GM04503 (cell line): ENCODE data around the gene FBXO31.
"Not testable (repeated sequence)": the region's sequence is repeated elsewhere in the genome, so short reads cannot be mapped to it uniquely, and the experiment has no call there.

Experiments used
- DNase-seq: peaks from one replicate; pipeline ENCODE4 v3.0.0-alpha.2; 2012; ENCODE audit warnings: low read depth

Gene FBXO31

DNA sequence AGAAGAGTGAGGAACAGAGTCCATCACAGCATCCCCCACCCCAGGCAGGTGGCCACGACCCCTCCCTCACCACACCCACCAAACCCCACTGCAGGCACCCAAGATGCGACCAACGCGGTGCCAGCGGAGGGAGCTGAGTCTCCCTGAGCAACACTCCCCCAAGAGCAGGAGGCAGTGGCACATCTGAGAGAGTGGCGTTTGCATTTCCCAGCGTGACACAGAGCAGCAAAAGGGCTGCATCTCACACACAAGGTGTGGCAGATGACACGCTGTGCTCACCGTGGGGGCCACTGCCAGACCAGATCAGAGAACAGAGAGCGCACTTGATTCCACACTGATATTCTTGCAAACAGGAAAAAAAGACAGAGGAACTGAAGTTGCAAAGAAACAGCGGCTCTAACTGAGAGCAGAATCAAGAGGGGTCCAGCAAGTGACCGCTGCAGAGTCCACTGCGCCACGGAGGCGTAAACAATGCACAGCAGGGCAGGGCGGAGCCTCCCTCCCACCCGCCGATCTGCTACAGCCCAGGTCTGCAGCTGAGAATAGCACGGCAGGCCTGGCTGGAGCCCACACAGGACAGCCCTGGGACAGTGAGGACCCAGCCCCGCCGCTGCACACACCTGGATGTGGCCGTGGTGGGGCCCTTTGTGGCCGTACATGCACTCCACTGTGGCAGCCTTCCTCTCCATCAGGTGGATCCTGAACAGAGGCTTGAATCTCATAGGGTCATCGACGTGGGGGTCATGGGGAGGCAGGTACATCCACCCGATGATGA is 40.4 kb downstream of the FBXO31 start:
- DNase-seq = no peak

DNA sequence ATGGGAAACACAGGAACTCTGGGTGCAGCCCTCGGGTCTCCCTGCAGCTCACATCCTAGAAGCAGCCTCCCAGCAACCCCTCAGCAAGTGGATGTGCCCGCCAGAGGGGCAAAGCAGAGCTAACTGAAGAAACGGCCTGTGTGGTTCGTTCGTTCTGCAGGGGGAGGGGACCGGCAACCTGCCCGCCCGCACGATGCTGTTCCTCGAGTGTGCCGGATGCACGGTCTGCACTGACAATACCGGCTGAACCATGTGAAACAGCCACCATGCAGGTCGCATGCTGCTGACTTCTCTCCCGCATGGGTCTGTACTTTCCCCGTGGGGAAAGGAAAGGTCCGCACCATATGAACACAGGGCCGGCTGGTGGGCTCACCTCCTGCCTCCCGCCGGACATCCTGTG is 41.1 kb downstream of the FBXO31 start:
- no peak for DNase-seq

DNA sequence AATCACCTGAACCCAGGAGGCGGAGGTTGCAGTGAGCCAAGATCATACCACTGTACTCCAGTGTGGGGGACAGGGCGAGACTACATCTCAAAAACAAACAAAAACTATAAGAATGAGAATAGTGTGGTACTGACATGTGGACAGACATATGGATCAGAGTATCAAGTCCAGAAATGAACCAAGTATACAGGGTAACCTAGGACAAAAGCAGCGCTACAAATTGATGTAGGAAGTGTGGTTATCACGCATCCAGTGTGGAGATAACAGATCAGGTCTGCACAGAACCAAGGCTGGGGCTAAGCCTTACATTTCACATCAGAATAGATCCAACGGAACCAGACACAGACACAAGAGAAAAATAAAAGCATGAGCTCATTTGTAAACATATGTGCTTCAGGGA is 43.4 kb downstream of the FBXO31 start:
- DNase-seq = no peak

DNA sequence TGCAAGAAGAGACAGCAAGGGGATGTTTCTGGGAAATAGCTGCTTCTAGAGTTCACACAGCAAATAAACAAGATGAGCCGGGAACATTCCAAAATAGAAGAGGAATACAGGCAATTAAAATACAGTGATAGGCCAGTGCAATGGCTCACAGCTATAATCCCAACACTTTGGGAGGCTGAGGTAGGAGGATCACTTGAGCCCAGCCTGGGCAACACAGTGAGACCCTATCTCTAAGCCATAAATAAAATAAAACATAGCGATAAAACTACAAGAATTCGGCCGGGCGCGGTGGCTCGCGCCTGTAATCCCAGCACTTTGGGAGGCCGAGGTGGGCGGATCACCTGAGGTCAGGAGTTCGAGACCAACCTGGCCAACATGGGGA is 43.9 kb downstream of the FBXO31 start:
- not testable (repeated sequence) for DNase-seq

DNA sequence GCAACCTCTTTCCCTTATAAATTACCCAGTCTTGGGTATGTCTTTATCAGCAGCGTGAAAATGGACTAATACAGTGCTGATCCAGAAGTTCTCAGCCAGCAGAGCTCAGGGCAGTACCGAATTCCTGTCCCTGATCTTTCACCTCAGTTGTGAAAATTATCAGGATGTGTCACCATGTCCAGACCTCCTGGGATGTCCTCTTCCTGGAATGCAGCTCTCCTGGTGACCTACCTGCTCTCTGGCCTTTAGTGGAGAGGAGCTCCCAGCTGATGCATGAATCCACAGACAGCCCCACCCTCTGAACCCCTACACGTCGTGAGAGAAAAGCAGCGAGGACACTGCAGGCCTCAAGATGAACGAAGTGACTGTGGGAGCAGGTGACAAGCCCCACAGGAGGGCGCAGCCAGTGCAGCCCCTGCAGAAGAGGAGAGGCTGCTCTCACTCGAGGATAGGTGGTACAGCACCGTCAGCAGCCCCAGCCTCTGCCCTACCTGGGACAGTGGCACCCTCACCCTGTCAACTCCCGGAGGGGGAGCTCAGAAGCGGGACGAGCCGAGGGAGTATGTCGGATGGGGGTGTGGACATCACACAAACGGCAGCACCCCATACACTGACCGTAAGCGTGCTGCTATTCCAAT is 44.4 kb downstream of the FBXO31 start:
- no peak for DNase-seq

DNA sequence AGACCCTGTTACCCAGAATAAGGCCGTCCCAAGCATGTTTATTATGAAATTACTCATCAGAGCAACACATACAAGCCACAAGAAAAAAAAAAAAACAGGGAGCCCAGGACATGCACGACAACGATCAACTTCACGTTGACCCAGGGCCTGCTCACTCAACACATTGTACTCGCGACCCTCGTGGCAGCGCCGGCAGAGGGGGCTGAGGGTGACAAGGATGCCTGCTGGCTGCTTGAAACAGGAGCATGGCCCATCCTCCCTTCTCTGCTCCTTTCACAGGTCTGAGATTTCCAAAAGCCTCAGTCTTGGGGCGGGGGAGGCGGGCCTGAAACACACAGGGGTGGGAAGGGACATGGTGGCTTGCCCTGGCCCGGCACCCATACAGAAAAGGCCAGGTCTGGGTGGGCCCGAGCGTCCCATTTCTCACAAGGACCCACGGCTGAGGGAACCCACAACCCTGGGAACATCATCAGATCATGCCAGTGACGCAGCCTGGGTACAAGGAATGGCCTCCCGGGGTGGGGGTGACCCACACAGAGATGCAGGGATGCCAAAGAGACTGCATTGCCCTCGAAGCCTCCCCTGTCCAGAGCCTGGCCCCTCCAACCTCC is 45.3 kb downstream of the FBXO31 start:
- no peak for DNase-seq

DNA sequence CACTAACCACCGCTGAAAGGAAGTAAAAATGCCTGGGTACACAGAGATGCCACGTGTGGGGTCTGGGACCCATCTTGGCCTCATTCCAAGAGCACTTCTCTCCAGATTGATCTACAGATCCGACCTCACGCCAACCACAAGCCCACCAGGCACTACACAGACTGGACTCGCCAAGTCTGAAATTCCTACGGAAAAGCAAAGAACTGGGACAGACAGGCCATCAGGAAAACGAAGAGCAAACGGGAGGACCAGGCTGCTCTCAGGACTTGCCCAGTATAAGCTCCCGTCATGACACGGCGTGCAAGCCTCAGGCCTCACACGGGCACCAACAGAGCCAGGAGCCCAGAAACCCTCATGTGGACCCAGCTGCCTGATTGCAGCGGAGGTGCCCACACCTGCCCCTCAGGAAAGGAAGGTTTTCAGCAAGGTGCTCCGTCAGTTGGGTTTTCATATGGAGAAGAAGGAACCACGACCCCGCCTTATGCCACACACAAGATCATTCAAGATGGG is 46.3 kb downstream of the FBXO31 start:
- no peak for DNase-seq

DNA sequence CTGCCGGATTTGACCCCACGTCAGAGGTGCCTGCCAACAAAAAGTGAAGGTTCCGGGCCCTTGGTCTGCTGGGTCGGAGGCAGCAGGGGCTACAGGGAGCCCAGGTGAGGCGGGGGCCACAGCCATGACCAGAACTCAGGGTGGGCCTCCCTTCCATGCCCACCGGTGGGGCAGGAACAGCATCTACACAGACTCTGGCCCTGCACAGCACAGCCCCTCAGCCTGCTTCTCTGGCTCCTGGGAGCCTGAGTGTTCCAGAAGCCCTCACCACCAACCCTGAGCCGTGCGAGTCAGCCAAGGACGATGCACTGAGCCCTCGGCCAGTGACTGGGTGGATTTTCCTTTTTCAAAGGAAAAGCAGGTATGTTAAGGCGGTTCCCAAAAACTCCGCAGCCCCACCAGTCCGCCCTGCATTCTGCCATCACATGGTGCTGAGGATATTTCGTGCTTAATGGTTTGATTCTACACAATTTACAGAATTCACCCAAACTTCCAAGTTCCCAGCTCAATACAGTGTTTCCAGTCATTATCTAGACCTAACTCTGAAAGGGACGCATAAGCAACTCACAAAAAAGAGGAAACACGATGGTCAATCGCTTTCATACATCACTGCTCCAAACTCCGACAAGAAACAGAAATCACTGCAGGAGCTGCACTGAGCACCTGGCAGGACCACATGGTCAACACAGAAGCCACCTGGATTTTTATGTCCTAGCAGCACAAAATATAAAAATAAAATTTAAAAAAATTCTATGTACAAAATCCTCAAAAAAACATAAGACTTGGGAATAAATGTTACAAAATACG is 46.9 kb downstream of the FBXO31 start:
- no peak for DNase-seq

DNA sequence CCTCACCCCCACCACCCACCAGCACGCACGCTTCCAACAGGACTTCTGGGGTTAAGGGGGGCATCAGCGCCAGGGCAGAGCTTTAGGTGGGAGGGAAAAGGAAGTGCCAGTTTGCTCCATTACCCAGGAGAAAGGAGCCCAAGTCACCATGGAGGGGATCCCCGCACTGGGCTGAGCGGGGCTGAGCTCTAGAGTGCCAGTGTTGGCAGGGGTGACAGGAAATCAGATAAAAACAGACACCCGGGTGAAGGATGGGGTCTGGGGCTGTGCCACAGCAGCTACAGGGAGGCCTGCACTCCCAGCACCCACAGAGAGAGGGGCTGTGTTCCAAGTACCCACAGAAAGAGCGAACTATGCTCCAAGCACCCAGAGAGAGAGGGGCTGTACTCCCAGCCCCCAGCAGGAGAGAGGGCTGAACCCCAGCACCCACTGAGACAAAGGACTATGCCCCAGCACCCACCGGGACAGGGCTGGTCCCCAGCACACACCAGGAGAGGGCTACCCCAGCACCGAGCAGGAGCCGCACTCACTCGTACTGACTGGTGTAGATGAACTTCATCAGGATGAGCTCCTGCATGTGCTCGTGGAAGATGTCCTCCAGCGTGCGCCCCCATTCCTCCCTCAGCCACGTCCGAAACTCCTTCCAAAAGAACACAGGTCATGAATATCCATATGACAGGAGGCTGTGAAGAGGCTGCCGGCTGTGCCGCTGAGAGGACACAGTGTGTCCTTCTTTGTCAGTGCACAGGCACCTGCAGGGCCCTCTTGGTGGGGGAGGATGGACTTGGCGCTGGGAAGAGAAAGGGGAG is 47.7 kb downstream of the FBXO31 start:
- no peak for DNase-seq

DNA sequence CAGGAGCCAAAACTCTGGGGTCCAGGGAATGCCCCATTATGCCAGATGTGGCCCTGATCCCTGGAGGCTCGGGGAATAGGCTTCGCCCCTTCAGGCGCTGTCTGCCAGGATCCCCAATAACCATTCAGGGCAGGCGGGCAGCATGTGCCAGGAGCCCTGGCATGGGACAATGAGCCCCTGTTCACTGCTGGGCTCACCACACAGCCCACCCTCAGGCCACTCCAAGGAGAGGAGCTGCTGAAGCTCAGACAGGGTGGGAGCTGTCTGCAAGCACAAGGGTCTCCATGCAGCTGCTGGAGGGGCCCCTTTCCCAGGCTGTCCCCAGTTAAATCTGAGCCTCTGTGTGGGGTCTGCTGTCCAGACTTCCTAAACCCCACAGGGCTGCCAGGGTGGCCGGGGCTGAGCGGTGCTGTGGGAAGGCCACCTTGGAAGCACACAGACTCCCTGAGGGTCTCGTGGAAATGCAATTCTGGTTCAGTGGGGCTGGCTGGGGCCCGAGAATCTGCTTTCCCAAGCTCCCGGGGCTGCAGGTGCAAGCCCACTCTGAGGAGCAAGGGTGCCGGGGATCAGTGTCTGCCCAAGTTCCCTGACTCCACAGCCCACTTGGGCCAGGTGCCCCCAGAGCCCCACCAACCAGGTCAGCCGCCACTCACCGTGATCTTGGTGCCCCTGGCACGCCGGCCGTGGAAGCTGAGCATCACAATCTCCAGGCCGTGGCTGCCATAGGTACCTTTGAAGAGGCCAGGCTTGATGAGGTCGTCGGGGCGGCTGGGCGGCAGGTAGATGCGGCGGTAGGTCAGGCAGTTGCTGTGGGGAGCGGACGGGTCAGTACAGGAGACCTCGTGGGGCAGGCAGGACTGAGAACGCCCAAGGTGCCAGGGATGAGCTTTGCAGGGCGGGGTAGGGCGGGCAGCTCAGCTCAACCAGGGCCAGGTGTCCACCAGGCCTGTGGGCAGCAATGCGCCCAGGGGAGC is 48.6 kb downstream of the FBXO31 start:
- no peak for DNase-seq

DNA sequence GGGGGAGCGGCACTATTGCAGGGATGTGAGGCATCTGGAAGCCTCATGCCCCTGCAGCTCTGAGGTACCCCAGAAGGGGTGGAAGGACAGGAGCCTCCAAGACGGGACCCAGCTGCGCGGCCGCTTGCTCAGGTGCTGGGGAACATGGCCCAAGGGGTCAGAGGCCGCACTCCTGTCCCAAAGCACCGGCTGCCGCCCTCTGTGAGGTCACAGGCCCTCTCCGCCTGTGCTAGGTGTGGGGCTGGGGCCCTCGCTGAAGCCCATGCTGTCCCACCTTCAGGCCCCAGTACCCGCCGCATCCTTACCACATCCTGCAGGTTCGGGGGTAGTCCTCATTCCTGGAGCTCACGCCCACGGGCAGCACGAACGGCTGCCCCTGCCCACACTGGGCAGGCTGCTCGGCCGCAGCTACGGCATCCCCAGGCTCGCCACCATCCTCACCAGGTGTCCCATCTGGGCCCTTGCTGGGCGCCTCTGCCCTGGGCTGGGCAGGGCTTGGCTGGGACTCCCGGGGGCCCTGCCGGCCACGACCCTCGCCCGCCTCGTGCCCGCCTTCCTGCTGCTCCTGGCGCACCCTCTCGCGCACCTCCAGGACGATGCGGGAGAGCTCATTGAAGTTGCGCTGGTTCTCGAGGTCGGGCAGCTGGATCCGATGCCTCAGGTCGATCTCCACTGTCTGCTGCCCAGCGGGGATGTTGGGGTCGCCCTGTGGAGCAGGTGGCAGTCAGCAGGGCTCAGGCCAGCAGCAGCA is 49.8 kb downstream of the FBXO31 start:
- DNase-seq = no peak

DNA sequence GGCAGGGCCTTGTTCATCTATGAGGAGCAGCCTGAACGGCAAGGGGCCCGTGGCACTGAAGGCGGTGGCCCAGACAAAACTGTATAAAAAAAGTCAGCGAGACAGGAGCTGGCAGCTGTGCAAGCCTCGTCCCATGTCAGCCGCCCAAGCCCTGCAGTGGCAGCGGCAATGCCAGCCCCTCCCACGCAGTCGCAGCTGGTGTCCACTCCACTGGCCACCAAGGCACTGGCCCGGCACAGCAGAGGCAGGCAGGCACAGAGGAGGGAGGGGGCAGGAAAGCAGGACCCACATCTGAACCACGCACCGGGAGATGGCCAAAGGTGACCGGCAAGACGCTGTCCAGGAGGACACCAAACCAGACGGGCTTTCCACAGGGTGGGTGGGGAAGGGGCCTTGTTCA is 50.5 kb downstream of the FBXO31 start:
- no peak for DNase-seq

DNA sequence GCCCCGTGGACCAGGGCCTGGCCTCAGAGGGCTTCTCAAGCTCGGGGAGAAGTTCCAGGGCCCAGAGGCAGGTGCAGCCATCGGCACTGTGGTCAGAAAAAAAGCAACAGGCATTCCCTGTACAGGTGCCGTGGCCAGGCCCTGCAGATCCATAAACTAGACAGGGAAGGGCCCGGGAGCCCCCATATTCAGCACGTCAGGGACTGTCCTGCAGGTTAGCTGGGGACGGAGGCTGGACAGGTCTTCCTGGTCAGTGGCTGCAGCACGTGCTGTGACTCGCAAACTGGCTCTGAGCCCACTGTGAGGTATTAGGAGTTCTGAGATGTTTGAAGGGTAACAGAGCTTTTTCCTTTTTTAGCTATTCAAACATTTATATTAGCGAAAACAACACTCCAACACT is 51.4 kb downstream of the FBXO31 start:
- no peak for DNase-seq

DNA sequence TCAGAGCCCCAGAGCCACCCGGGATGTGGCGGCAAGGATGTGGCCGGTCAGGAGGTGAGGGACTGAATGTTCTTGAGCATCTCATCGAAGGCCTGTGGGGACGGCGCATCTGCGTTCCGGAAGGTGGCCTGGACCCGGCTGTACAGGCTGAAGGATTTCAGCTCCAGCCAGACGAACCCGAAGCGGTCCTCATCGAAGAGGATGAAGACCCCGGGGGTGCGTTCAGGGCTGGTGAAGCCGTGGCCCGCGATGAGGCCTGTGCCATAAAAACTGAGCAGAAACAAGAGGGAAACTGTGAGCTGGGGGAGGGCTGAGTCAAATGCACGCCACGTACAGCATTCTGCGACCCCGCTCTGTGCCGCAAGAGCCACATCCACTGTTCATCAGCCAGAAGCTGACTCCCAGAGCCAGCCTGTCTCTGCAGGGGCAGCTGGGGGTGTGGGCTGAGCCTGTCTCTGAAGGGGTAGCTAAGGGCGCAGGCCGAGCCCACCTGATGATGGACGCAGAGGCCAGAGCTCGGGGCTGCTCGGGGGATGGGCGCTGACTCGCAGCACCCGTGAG is 52.3 kb downstream of the FBXO31 start:
- no peak for DNase-seq

DNA sequence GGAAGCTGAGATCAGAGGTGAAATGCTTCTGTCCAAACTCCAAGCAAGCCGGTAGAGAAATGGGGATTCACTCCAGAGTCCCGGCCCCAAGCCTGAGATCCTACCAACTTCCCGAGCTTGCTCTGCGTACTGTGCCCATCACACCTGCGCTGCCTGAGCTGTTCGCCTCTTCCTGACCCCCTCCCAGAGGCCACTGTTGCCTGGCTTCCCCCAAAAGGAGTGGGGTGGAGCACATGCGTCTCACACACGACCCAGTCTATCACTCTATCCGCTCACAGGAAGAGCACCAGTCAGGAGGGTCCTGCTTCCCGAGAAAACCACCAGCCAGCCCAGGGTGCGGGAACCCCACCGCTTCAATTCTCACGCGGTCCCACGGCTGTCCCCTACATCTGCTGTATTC is 52.9 kb downstream of the FBXO31 start:
- DNase-seq = no peak

DNA sequence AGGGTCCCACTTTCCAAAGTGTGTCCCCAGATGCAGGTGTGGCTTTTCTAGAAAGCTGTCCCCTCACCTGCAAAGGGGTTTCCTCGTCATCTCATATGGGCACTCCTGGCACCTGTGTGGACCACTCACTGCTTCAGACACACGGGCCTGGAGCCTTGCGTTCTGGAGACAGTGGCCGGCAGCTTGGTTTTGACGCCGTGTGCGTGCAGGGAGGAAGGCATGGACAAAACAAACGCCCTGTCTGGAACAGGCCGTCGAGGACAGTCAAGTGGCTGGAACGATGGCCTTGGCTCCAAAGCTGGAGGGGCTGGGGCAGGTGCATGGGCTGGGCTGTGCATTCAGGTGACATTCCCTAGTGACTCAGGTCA is 53.3 kb downstream of the FBXO31 start:
- no peak for DNase-seq

DNA sequence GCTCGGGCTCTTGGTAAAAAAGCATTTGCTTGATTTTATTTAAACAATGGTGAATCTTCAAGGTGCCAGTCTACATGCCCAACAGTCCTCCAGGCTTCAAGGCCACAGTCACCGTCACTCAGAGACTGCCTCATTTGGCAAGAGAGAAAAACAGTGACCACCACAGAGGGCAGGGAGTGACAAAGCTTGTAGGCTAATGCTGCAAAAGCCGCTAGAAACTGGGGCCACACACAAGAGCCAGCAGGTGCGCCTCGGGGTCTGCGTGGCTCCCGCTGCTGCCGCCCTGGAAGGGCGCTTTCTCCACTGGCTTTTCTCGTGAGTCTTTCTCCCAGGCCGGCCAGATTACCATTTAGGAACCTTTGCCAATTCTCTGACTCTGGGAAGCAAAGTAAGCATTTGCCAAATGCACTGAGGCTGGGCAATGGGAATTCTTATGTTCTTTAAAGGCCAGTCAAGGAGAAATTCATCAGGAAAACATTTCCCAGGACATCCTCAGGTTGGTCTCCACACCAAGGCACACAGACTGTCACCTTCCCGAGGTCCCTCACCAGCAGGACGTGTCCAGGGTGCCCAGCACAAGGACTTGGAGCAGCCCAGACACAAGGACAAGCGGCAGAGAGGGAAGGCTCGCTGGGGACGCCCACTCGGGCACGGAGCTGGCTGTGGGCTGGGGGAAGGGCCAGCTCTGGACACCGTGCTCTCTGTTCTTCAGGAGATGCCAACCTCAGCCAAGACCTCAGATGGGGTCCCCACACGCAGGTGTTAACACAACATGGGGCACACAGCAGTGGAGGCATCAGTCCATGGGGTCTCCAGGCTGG is 53.9 kb downstream of the FBXO31 start:
- no peak for DNase-seq

DNA sequence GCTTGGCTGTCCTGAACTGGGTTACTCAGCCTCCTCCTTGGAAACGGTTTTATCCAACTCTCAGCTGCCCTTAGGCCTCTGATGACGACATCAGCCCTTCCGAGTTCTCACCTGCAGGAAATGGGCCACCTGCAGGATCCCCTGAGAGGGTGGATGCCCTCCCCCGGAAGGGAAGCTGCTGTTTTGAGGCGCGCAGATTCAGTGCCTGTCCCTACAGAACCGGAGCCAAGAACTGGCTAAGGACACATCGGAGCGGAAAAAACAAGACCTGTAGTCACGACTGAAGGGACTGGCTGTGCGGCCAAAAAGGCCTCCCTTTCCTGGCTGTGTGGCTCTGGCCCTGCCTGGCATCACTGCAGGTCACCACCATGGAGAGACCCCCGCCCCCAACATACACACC is 54.7 kb downstream of the FBXO31 start:
- DNase-seq = no peak
